OCI-LY7 (cell line): ENCODE data around the gene SYTL3.

Experiments used
- CTCF ChIP-seq: fragments of 200-600 bp; sonication (generic); conservative IDR thresholded peaks from 2 replicates; pipeline ENCODE4 v1.5.1; 2014; ENCODE audit warnings: mild to moderate bottlenecking, antibody characterized with exemption, low read length, moderate library complexity, mixed read lengths
- EZH2phosphoT487 ChIP-seq: fragments of 200-600 bp; sonication (generic); IDR thresholded peaks from 2 replicates; pipeline ENCODE4 v1.6.1; 2018; ENCODE audit warnings: low read depth, borderline replicate concordance, mild to moderate bottlenecking, mixed run types, antibody characterized with exemption, low read length, moderate library complexity, mixed read lengths

- TF ChIP-seq CTCF (no peak), EZH2phosphoT487 (no peak)
Measured at GRCh38 chr6:158630938-158631616, 18.8 kb upstream of the SYTL3 start.
